Tibial nerve (tissue), 4 donors: ENCODE results near the gene TMEM140.

ENCODE experiments used
- CTCF ChIP-seq, 5 experiments: fragments of 200-600 bp in 3 of 5; fragments of 450-650 bp in 2 of 5; sonication (generic) in 3 of 5; IDR thresholded peaks; one replicate each; pipeline ENCODE4 v1.5.1; 2016 to 2019; ENCODE audit warnings: antibody characterized with exemption in 5 of 5, mild to moderate bottlenecking in 3 of 5, moderate library complexity in 2 of 5
- EP300 ChIP-seq, 2 donors: sonication (generic); formaldehyde crosslinking; IDR thresholded peaks; one replicate each; pipeline ENCODE4 v1.6.1; 2017; ENCODE audit warnings: antibody characterized with exemption in 2 of 2, mild to moderate bottlenecking in 1 of 2
- POLR2A ChIP-seq, 2 donors: fragments of 450-650 bp; IDR thresholded peaks; one replicate each; pipeline ENCODE4 v1.6.1; 2017; ENCODE audit warnings: antibody characterized with exemption in 2 of 2, mild to moderate bottlenecking in 2 of 2, moderate library complexity in 2 of 2

- TF ChIP-seq EP300 (IDR thresholded peaks at IDR 0.05) (no peak), CTCF (IDR thresholded peaks at IDR 0.05) (no peak), POLR2A (IDR thresholded peaks at IDR 0.05) (no peak)
These were observed 33.2 kb upstream of the TMEM140 start for GRCh38 chr7:135114622-135115021.
